ENCODE data around the gene PPP1R12A. TPM values are rescaled to one million over a fixed set of nuclear protein-coding genes. Genes with fewer than 3 reads are reported as not detected.
A peak's percentile ranks its signal among the peaks of the same experiment; 100 is the strongest.

The PPP1R12A gene
- 10 to 100 TPM; 46.3 to 73.5 (median 60.5) TPM for total RNA-seq
- polyA plus RNA-seq, result 10 to 100 TPM; 11.5 to 43.7 TPM
- long read RNA-seq, donor 1, partial matches to known transcripts, result 21 of 54 reads
- long read RNA-seq, donor 1, other reads (novel, unspliced or antisense), result 32 of 54 reads
- long read RNA-seq, donor 2, partial matches to known transcripts, result 51 of 66 reads
- long read RNA-seq, donor 2, other reads (novel, unspliced or antisense), result 15 of 66 reads
- long read RNA-seq, donor 3, partial matches to known transcripts, result 78 of 104 reads
- long read RNA-seq, donor 3, other reads (novel, unspliced or antisense), result 25 of 104 reads

DNA sequence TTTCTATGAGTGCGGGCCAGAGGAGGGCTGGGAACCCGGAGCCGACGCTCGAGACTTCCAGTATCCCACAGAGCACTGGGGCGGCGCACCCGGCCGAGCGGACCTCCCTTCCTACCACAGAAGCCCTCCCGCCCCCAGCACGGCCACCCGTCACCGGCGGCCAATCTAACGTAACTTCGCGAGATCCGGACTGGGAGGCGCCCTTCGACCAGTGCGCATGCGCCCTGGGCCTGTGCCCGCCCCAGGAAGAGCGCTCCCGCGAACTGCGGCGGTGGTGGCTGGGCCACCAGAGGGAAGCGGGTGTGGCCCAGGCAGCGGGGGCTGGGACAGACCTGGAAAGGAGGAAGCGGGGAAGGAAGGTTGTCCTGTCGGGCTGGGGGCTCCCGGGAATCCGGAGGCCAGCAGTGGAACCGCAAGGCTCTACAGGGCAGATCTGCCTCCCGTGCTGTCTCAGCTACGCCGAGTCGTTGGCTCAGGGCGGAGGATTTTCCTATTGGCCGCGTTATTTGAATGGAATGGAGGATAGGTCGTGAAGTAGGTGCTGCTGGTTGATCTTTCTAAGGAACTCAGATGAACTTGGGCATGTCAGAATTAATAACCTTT is at the start of gene PPP1R12A:
Gene PPP1R12A (minus strand): TSS at position 77 of the 603 bp plus-strand sequence. CDS start 166 bp downstream, outside the sequence.
- H3K4me3 ChIP-seq, result peak within 1 kb of the TSS; percentile 74 to 97 (median 87)
- ATAC-seq (peak; percentile 97 to 100 (median 98)), DNase-seq (peak; percentile 98)
- WGBS, 2 donors, result 0 to 1% methylated on average over 43 to 44 of the region's 44 CpGs
- no peaks in the 10 kb centered on the region for H3K9me3 ChIP-seq
- peaks cover 0 to 51% (median 44%) of the 10 kb centered on the region in 9 donors for H3K4me1 ChIP-seq
- peak within 1 kb of the TSS; percentile 90 to 98 (median 96) for H3K27ac ChIP-seq
- intact Hi-C loops (cut with DNase I), result loop anchor here in 8 of 10 donors (2.0 to 10.0 kb wide), 12 partner anchors 46 to 380 kb away; partner anchors contain the start of gene PAWR (in 1 of the 8)
- H3K27me3 ChIP-seq, result no peaks in the 10 kb centered on the region
- TF ChIP-seq, protein P1, sequence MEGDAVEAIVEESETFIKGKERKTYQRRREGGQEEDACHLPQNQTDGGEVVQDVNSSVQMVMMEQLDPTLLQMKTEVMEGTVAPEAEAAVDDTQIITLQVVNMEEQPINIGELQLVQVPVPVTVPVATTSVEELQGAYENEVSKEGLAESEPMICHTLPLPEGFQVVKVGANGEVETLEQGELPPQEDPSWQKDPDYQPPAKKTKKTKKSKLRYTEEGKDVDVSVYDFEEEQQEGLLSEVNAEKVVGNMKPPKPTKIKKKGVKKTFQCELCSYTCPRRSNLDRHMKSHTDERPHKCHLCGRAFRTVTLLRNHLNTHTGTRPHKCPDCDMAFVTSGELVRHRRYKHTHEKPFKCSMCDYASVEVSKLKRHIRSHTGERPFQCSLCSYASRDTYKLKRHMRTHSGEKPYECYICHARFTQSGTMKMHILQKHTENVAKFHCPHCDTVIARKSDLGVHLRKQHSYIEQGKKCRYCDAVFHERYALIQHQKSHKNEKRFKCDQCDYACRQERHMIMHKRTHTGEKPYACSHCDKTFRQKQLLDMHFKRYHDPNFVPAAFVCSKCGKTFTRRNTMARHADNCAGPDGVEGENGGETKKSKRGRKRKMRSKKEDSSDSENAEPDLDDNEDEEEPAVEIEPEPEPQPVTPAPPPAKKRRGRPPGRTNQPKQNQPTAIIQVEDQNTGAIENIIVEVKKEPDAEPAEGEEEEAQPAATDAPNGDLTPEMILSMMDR (IDR thresholded peaks at IDR 0.05), result peak in 6 of 9 donors; percentile 16 to 40 (median 28)
- H3K36me3 ChIP-seq, result peaks cover 0 to 4% (median 0%) of the 10 kb centered on the region in 9 donors

- 66 to 69% methylated on average over 6 of the region's 6 CpGs for WGBS, 2 donors
- ATAC-seq (peak in 2 of 8 donors; percentile 45 to 61), DNase-seq (no peak)
- intact Hi-C loops (cut with DNase I), result no loop called here
- H3K4me1 ChIP-seq, result peaks cover 0 to 11% (median 0%) of the 10 kb centered on the region in 9 donors
- H3K9me3 ChIP-seq, result no peaks in the 10 kb centered on the region
- H3K27ac ChIP-seq, result no peak overlapping the region
- TF ChIP-seq, protein P1 (IDR thresholded peaks at IDR 0.05), result no peak
- H3K27me3 ChIP-seq, result no peaks in the 10 kb centered on the region
- no peak overlapping the region for H3K4me3 ChIP-seq
- H3K36me3 ChIP-seq, result no peaks in the 10 kb centered on the region
These were observed 49.2 kb upstream of the PPP1R12A start for GRCh38 chr12:79983986-79984620.

DNA sequence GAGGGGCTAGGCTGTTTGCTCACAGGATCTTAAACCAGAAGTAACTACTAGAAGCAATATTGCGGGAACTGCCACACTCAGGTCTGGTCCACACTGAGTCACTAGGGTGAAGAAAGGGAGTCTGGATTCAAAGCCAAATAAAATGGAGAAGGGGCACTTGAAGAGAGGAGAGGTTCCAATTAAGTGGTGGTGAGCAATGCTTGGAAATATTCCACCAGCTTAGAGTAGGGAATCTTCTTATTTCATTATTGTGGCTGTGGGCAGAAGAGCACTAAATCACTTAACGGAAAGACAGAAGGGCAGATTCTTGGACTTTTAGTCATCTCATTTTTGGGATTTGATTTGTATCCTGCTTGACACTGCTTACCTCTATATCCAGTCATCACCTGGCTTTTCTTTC is 48.6 kb upstream of the PPP1R12A start:
- no peak overlapping the region for H3K4me3 ChIP-seq
- DNase-seq, result no peak
- H3K9me3 ChIP-seq, result no peaks in the 10 kb centered on the region
- 92 to 96% methylated on average over 2 of the region's 2 CpGs for WGBS, 2 donors
- TF ChIP-seq, protein P1 (IDR thresholded peaks at IDR 0.05), result no peak
- H3K27me3 ChIP-seq, result no peaks in the 10 kb centered on the region
- intact Hi-C loops (cut with DNase I), result no loop called here
- ATAC-seq, result no peak
- H3K4me1 ChIP-seq, result peaks cover 0 to 11% (median 0%) of the 10 kb centered on the region in 9 donors
- H3K27ac ChIP-seq, result no peak overlapping the region
- H3K36me3 ChIP-seq, result no peaks in the 10 kb centered on the region
